WTC11 (cell line): ENCODE results near the gene CGNL1.

Experiments
- CBFB ChIP-seq: sonication (generic); formaldehyde crosslinking; IDR thresholded peaks from 2 replicates; pipeline ENCODE4 v1.8.1; 2022; ENCODE audit warnings: mild to moderate bottlenecking, low read depth, missing genetic modification reagents
- CREB1 ChIP-seq: sonication (generic); formaldehyde crosslinking; IDR thresholded peaks from 2 replicates; pipeline ENCODE4 v1.8.0; 2023; ENCODE audit warnings: mild to moderate bottlenecking, missing genetic modification reagents
- FOXP1 ChIP-seq: sonication (generic); formaldehyde crosslinking; IDR thresholded peaks from 2 replicates; pipeline ENCODE4 v1.8.0; 2022; ENCODE audit warnings: missing genetic modification reagents, mild to moderate bottlenecking, moderate library complexity, borderline replicate concordance
- GABPB1 ChIP-seq: sonication (generic); formaldehyde crosslinking; IDR thresholded peaks from 2 replicates; pipeline ENCODE4 v1.8.1; 2023; ENCODE audit warnings: mild to moderate bottlenecking, missing genetic modification reagents
- MAX ChIP-seq: sonication (generic); formaldehyde crosslinking; IDR thresholded peaks from 2 replicates; pipeline ENCODE4 v1.8.0; 2022; ENCODE audit warnings: mild to moderate bottlenecking, missing genetic modification reagents
- RORB ChIP-seq: fragments of 250-450 bp; sonication (Bioruptor Pico); IDR thresholded peaks from 2 replicates; pipeline ENCODE4 v1.9.0; 2021; ENCODE audit warnings: mild to moderate bottlenecking
- TCF7 ChIP-seq: sonication (generic); formaldehyde crosslinking; IDR thresholded peaks from 2 replicates; pipeline ENCODE4 v1.8.0; 2022; ENCODE audit warnings: mild to moderate bottlenecking, low read depth, missing genetic modification reagents, moderate library complexity
- TF ChIP-seq, protein P1 (sequence below): sonication (generic); formaldehyde crosslinking; IDR thresholded peaks from 2 replicates; pipeline ENCODE4 v1.8.0; 2023; ENCODE audit warnings: missing genetic modification reagents, mild to moderate bottlenecking, borderline replicate concordance
- TF ChIP-seq, protein P2 (sequence below): sonication (generic); formaldehyde crosslinking; IDR thresholded peaks from 2 replicates; pipeline ENCODE4 v1.8.1; 2023; ENCODE audit warnings: mild to moderate bottlenecking, moderate library complexity, missing genetic modification reagents

GRCh38 chr15:57503911-57504598, 127.8 kb downstream of the CGNL1 start:
- no peak for TF ChIP-seq CBFB (CRISPR knock-in tag)
- TF ChIP-seq MAX (CRISPR knock-in tag), result no peak
- no peak for TF ChIP-seq RORB (CRISPR knock-in tag)
- no peak for TF ChIP-seq TCF7 (CRISPR knock-in tag)
- TF ChIP-seq, protein P1, sequence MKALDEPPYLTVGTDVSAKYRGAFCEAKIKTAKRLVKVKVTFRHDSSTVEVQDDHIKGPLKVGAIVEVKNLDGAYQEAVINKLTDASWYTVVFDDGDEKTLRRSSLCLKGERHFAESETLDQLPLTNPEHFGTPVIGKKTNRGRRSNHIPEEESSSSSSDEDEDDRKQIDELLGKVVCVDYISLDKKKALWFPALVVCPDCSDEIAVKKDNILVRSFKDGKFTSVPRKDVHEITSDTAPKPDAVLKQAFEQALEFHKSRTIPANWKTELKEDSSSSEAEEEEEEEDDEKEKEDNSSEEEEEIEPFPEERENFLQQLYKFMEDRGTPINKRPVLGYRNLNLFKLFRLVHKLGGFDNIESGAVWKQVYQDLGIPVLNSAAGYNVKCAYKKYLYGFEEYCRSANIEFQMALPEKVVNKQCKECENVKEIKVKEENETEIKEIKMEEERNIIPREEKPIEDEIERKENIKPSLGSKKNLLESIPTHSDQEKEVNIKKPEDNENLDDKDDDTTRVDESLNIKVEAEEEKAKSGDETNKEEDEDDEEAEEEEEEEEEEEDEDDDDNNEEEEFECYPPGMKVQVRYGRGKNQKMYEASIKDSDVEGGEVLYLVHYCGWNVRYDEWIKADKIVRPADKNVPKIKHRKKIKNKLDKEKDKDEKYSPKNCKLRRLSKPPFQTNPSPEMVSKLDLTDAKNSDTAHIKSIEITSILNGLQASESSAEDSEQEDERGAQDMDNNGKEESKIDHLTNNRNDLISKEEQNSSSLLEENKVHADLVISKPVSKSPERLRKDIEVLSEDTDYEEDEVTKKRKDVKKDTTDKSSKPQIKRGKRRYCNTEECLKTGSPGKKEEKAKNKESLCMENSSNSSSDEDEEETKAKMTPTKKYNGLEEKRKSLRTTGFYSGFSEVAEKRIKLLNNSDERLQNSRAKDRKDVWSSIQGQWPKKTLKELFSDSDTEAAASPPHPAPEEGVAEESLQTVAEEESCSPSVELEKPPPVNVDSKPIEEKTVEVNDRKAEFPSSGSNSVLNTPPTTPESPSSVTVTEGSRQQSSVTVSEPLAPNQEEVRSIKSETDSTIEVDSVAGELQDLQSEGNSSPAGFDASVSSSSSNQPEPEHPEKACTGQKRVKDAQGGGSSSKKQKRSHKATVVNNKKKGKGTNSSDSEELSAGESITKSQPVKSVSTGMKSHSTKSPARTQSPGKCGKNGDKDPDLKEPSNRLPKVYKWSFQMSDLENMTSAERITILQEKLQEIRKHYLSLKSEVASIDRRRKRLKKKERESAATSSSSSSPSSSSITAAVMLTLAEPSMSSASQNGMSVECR (CRISPR knock-in tag), result no peak
- TF ChIP-seq GABPB1 (CRISPR knock-in tag), result no peak
- TF ChIP-seq CREB1 (CRISPR knock-in tag), result no peak
- TF ChIP-seq FOXP1, result no peak
- TF ChIP-seq, protein P2, sequence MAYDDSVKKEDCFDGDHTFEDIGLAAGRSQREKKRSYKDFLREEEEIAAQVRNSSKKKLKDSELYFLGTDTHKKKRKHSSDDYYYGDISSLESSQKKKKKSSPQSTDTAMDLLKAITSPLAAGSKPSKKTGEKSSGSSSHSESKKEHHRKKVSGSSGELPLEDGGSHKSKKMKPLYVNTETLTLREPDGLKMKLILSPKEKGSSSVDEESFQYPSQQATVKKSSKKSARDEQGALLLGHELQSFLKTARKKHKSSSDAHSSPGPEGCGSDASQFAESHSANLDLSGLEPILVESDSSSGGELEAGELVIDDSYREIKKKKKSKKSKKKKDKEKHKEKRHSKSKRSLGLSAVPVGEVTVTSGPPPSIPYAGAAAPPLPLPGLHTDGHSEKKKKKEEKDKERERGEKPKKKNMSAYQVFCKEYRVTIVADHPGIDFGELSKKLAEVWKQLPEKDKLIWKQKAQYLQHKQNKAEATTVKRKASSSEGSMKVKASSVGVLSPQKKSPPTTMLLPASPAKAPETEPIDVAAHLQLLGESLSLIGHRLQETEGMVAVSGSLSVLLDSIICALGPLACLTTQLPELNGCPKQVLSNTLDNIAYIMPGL (CRISPR knock-in tag), result no peak
